Upper lobe of left lung (tissue), 4 donors: Measurements from ENCODE around the gene ZDHHC21.

ENCODE experiments used
- CTCF ChIP-seq, 6 experiments: fragments of 450-650 bp in 4 of 6; fragments of 200-600 bp in 2 of 6; sonication (generic) in 2 of 6; IDR thresholded peaks; one replicate each; pipeline ENCODE4 v1.5.1; 2016 to 2019; ENCODE audit warnings: antibody characterized with exemption in 6 of 6
- POLR2AphosphoS5 ChIP-seq, 2 donors: sonication (generic); formaldehyde crosslinking; IDR thresholded peaks; one replicate each; pipeline ENCODE4 v1.5.1; 2017; ENCODE audit warnings: antibody characterized with exemption in 2 of 2

DNA sequence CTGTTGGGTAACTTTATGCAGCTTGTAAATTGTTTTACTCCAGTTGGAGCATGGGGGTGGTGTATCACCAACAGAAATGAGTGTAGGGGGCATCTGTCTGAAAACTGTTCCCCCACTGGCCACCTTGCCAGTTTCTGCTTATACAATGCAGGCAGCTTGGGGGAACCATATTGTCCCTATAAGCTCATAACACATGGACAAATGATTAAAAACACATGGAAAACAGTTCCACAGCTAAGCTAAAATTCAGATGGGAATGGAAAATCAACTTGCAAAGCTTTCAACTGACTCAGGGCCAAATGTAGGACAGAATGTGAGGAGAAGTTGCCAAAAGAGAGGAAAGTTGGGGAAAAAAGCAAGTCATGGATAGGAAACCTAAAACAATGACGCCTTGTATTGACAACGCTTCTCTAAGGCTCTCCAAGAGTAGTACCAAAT lies 37.2 kb upstream of the ZDHHC21 start:
- TF ChIP-seq CTCF (IDR thresholded peaks at IDR 0.05) (no peak), POLR2AphosphoS5 (IDR thresholded peaks at IDR 0.05) (no peak)
